Mucosa of descending colon (tissue), 3 donors: Measurements from ENCODE around the gene ADCY7. TPM values are rescaled to one million over a fixed set of nuclear protein-coding genes. Genes with fewer than 3 reads are reported as not detected.

Experiments
- ATAC-seq: fragments of 200-7000 bp; cut with Tn5 transposase; one replicate; pipeline ENCODE4 v1.9.1; 2020; ENCODE audit warnings: mild to moderate bottlenecking, moderate library complexity
- DNase-seq, 3 donors: peaks; one replicate each; pipeline ENCODE4 v3.0.0-alpha.2; 2020
- H3K36me3 ChIP-seq: fragments of 200-600 bp; one replicate; pipeline ENCODE4 v1.8.0; 2021; ENCODE audit warnings: low read depth, mild to moderate bottlenecking
- H3K4me1 ChIP-seq: fragments of 200-600 bp; one replicate; pipeline ENCODE4 v1.8.0; 2021; ENCODE audit warnings: low read depth, mild to moderate bottlenecking
- H3K4me3 ChIP-seq: fragments of 200-600 bp; one replicate; pipeline ENCODE4 v1.8.0; 2021; ENCODE audit warnings: mild to moderate bottlenecking
- H3K9me3 ChIP-seq: fragments of 200-600 bp; one replicate; pipeline ENCODE4 v1.8.0; 2021; ENCODE audit warnings: mild to moderate bottlenecking
- CTCF ChIP-seq: fragments of 200-600 bp; IDR thresholded peaks from one replicate; pipeline ENCODE4 v1.8.0; 2022; ENCODE audit warnings: antibody characterized with exemption, mild to moderate bottlenecking
- intact Hi-C, 2 donors: fragments of 100-400 bp; cut with DNase I in 1 of 2; cut with micrococcal nuclease in 1 of 2; formaldehyde crosslinking; loops; one replicate each; pipeline versions ENCODE4 v1.11.0 to v1.11.1; 2022; cut with DNase I, micrococcal nuclease
- total RNA-seq, 3 donors: library from RNA; stranded (reverse); fragmentation: NEBNext Ultra II Directional in 2 of 3; extraction: Animal tissue kit (Norgen Biotek cat#: 25700) in 2 of 3; gene quantifications; one replicate each; pipeline versions ENCODE4 v1.2.1 to v1.2.4, GENCODE V29; 2021 to 2023
- donor health status: DM: no; HTN: no; CAD: no; lungs with moderate emphysema.
- donor health status: DM: no; HTN: no; CAD: no.
- donor health status: DM: no; HTN: yes; CAD: no.

The ADCY7 gene
- total RNA-seq, 3 donors from 2014 or later, result 12.4 to 25.0 (median 22.7) TPM

- intact Hi-C loops, result no loop called here
- ATAC-seq (no peak), DNase-seq (peak in 2 of 3 donors; percentile 27 to 29)
- no peak for TF ChIP-seq CTCF
- Histone ChIP-seq H3K4me3 (no peak overlapping the region), H3K9me3 (no peaks in the 10 kb centered on the region), H3K4me1 (peaks cover 27% of the 10 kb centered on the region), H3K36me3 (no peaks in the 10 kb centered on the region)
Observed at GRCh38 chr16:50261707-50262235, 4.6 kb upstream of the ADCY7 start.

- ATAC-seq (no peak), DNase-seq (peak in 2 of 3 donors; percentile 21 to 40)
- Histone ChIP-seq H3K4me3 (no peak overlapping the region), H3K4me1 (peaks cover 37% of the 10 kb centered on the region), H3K9me3 (no peaks in the 10 kb centered on the region), H3K36me3 (no peaks in the 10 kb centered on the region)
- intact Hi-C loops, result no loop called here
- no peak for TF ChIP-seq CTCF
Observed at GRCh38 chr16:50263060-50263909, 3.1 kb upstream of the ADCY7 start.

- ATAC-seq, result no peak
- H3K4me1 ChIP-seq, result peaks cover 36% of the 10 kb centered on the region
- intact Hi-C loops, result no loop called here
- H3K36me3 ChIP-seq, result no peaks in the 10 kb centered on the region
- H3K9me3 ChIP-seq, result no peaks in the 10 kb centered on the region
- no peak overlapping the region for H3K4me3 ChIP-seq
- TF ChIP-seq CTCF, result no peak
- no peak for DNase-seq
Observed at GRCh38 chr16:50263940-50264929, 2.1 kb upstream of the ADCY7 start.

GRCh38 chr16:50265260-50265659 lies 1.1 kb upstream of the ADCY7 start:
- DNase-seq, result peak; percentile 48 to 53 (median 52)
- intact Hi-C loops, result no loop called here
- peak; percentile 58 for ATAC-seq
- no peaks in the 10 kb centered on the region for H3K36me3 ChIP-seq
- H3K4me3 ChIP-seq, result no peak overlapping the region
- peak; percentile 29 for TF ChIP-seq CTCF
- H3K9me3 ChIP-seq, result no peaks in the 10 kb centered on the region
- peaks cover 29% of the 10 kb centered on the region for H3K4me1 ChIP-seq

- ATAC-seq (no peak), DNase-seq (peak in 2 of 3 donors; percentile 39 to 56)
- H3K4me3 ChIP-seq, result no peak overlapping the region
- TF ChIP-seq CTCF, result no peak
- no peaks in the 10 kb centered on the region for H3K36me3 ChIP-seq
- H3K4me1 ChIP-seq, result peaks cover 29% of the 10 kb centered on the region
- intact Hi-C loops, result no loop called here
- no peaks in the 10 kb centered on the region for H3K9me3 ChIP-seq
Observed at GRCh38 chr16:50265716-50266336, 525 bp upstream of the ADCY7 start.
